GOT3 (cell line): ENCODE data around the gene SLC23A2.
"Not testable (repeated sequence)": the region's sequence is repeated elsewhere in the genome, so short reads cannot be mapped to it uniquely, and the experiment has no call there.

ENCODE experiments used
- DNase-seq: peaks from one replicate; lab custom pipeline; 2025; ENCODE audit warnings: mixed read lengths; lab: John Stamatoyannopoulos, UW

SLC23A2 gene

DNA sequence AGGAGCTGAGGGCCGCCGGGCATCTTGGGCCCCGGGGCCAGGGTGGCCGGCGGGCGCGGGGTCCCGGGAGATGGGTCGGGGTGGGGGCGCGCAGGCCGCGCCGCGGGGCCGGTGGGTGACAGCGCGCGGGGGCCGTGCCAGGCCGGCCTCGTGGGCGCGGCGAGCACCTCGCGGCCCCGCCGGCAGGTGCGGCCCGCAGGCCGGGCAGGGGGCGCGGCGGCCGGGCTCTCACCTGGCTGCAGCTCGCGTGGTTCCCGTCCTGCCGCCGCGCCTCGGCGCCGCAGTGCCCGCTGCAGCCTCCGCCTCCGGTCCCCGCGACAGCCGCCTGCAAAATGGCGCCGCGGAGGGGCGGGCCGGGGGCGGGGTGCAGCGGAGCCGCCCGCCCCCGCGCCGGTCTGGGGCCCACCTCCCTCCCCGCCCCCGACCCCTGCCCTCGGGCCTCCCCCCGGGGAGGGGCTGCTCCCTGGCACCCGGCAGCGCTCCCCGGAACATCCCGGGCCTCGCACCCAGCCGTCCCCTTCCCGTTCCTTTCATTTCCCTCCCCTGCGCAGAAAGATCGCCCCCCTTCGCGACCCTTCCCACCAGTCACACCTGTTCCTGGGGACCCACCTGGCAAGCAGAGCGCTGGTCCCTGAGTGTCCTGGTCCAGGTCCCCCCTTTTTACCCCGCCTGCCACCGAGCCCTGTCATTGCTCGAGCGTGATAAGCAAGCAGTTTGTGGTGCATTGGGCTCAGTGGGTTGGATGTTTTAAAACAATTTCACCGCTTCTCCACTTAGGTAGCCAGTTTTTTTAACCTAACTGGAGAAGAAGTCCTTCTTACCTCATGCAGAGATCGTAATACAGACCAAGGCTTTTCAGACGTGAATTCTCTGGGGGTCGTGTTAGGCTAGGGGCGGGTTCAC is at the start of gene SLC23A2:
SLC23A2 (minus strand) TSS at position 337 of the 903 bp plus-strand sequence. CDS start 68,948 bp downstream, outside the sequence.
- DNase-seq = no peak

- DNase-seq = no peak
These were observed 45.5 kb upstream of the SLC23A2 start for GRCh38 chr20:5046656-5047339.

DNA sequence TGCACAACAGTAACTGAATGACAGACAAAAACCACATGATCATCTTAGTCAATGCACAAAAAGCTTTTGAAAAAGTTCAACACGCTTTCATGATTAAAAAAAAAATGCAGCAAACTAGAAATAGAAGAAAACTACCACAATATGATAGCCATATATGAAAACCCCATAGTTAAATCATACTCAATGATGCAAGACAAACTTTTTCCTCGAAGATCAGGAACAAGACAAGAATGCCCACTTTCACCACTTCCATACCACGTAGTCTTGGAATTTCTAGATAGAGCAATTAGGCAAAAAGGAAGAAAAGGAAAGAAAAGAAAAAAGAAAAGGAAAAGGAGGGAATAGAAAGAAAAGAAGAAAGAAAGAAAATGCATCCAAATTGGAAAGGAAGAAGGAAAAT is 44.6 kb upstream of the SLC23A2 start:
- DNase-seq = no peak

- DNase-seq = no peak
These were observed 42.8 kb upstream of the SLC23A2 start for GRCh38 chr20:5044075-5044620.

DNA sequence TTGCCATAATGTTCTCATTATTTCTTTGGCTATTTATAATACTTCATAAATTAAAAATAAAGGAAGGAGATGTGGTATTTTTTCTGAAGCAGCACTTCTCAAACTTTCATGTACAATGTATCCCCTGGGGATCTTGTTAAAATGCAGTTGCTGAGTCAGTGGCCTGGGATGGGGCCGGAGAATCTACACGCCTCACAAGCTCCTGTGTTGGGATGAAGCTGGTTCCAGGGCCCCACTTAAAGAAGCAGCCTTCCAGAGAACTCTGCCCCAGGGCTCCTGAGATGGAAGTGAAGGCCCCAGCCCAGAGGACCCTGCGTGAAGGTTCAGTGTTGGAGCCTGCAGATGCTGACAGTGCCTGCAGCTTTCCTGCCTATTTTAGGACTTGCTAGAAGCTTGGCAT is 40.1 kb upstream of the SLC23A2 start:
- DNase-seq = peak; percentile 26

GRCh38 chr20:5040345-5040744 is 39.0 kb upstream of the SLC23A2 start:
- DNase-seq = no peak

GRCh38 chr20:5039889-5040288 is 38.6 kb upstream of the SLC23A2 start:
- no peak for DNase-seq

DNA sequence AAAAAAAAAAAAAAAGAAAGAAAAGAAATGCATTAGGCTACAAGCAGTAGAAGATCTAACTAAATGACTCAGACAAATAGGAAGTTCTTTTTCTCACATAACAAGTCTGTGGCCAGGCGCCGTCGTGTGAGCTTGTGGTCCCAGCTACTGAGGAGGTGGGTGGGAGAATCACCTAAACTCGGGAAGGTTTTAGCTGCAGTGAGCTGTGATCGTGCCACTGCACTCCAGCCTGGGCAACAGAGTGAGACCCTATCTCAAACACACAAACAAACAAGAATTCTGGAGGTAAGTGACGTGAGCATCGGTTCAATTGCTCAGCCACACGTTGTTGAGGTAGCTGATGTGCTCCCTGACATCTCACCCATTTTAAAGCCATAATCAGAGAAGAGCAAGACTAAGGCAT is 37.9 kb upstream of the SLC23A2 start:
- DNase-seq = no peak

DNA sequence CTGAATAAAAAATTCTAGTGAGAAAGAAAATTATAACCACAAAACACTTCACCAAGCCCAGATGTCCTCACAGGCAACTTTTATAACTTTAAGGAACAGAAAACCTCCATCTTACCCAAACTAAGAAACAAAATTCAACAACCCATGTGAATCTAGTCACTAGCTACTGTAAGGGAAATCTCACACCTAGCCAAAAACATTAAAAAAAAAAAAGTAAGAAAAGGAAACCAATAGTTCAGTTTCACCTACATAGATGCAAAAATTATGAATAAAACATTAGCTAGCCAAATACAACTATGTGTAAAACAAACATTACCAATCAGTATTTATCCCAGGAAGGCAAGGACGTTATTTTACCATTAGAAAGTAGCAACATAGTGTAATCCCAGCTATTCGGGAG is 35.5 kb upstream of the SLC23A2 start:
- DNase-seq = no peak

DNA sequence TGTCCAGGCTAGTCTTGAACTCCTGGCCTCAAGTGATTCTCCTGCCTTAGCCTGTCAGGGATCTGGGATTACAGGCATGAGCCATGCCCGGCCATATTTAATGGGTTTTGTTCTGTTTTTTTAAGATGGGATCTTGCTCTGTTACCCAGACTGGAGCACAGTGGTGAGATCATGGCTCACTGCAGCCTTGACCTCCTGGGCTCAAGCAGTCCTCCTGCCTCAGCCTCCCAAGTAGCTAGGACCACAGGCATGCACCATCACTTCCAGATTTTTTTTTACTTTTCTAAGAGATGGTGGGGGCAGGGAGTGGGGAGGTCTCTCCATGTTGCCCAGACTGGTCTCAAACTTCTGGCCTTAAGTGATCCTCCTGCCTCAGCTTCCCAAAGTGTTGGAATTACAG is 34.2 kb upstream of the SLC23A2 start:
- not testable (repeated sequence) for DNase-seq

- no peak for DNase-seq
These were observed 32.3 kb upstream of the SLC23A2 start for GRCh38 chr20:5033566-5033965.

GRCh38 chr20:5031701-5032100 is 30.4 kb upstream of the SLC23A2 start:
- not testable (repeated sequence) for DNase-seq

GRCh38 chr20:5031206-5031557 is 29.9 kb upstream of the SLC23A2 start:
- DNase-seq = no peak

DNA sequence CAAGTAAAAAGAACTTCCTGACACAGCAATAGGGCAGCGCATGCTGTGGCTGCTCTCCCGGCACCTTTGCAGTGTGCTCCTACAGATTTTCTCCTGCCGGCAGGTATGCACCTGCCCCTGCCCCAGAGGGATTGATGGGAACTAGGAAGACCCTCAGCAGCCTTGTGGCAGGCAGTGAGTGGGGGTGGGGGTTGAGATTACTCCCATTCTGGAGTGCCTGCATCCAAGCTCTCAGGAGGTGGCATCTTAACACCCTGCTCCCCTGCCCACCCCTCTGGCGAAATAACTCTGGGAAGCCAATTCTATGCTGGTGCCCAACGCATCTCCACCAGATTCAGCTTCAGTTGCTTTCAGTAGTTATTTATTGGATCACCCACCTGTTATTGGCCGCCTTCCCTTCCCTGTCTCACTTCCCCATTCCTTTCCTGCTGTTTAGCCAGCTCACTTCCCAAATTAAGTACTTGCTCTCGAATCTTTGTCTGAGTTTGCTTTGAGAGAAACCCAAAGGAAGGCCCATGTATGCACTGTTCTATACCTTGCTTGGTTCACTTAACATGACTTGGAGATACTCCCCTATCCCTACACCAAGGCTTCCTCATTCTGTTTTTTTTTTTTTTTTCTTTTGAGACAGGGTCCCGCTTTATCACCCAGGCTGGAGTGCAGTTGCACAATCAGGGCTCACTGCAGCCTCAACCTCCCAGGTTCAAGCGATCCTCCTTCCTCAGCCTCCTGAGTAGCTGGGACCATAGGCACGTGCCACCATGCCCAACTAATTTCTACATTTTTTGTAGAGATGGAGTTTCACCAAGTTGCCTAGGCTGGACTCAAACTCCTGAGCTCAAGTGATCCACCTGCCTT is 29.3 kb upstream of the SLC23A2 start:
- no peak for DNase-seq

DNA sequence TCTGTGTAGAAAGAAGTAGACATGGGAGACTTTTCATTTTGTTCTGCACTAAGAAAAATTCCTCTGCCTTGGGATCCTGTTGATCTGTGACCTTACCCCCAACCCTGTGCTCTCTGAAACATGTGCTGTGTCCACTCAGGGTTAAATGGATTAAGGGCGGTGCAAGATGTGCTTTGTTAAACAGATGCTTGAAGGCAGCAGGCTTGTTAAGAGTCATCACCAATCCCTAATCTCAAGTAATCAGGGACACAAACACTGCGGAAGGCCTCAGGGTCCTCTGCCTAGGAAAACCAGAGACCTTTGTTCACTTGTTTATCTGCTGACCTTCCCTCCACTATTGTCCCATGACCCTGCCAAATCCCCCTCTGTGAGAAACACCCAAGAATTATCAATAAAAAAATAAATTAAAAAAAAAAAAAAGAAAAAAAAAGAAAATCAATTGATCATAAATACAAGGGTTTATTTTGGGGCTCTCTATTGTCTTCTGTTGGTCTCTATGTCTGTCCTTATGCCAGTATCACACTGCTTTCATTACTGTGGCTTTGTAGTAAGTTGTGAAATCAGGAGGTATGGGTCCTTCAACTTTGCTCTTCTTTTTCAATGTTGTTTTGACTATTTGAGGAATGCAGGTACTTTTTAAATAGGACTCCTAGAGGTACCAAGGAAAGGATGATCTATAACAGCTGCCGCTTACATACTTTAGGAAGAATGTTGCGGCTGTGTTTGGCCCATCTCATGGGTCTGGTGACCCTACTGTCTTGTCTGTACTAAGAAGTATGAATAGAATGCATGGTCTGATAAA is 27.1 kb upstream of the SLC23A2 start:
- not testable (repeated sequence) for DNase-seq

GRCh38 chr20:5024982-5025381 is 23.7 kb upstream of the SLC23A2 start:
- DNase-seq = no peak

- no peak for DNase-seq
These were observed 22.8 kb upstream of the SLC23A2 start for GRCh38 chr20:5024103-5024502.

DNA sequence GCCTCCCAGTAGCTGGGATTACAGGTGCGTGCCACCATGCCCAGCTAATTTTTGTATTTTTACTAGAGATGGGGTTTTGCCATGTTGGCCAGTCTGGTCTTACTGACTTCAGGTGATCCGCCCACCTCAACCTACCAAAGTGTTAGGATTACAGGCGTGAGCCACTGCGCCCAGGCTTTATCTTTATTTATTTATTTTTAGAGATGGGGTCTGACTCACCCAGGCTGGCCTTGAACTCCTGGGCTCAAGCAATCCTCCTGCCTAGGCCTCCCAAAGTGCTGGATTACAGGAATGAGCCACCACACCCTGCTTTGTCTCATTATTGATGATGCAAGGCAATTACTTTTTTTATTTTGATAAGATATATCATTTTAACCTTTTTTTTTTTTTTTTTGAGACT is 21.9 kb upstream of the SLC23A2 start:
- DNase-seq = not testable (repeated sequence)

GRCh38 chr20:5020760-5021159 is 19.4 kb upstream of the SLC23A2 start:
- DNase-seq = no peak

DNA sequence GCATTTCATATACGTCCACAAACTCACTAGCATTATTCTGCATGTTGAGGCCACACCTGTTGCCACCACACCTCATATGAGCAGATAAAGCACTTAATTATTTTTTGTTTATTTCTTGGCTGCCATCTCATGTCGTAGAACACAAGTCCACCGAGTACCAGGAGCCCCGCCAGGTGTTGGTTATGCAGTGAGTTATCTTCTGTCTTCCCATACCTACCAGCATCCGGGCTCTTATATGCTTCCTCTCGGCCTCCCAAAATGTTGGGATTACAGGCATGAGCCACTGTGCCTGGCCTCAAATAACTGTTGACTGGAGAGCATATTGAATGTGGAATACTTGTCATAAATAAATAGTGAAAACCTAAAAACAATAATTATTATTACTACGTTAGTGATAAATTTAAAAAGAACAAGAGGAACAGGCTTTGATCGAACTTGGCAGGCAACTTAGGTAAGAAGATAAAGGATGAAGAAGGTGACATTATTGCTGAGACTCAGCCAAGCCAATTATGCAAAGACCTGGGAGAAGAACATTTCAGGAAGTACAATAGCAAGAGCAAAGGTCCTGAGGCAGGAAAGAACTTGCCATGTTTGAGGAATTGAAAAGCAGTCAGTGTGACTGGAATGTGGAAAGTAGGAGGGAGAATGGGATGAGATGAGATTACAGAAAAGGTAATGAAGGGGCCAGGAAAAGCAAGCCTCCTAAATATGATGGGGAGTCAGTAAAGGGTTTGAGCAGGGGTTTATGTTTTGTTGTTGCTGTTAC is 12.6 kb upstream of the SLC23A2 start:
- DNase-seq = no peak
